RPMI8226 (cell line): ENCODE results near the gene MERTK.
"Not testable (repeated sequence)": the region's sequence is repeated elsewhere in the genome, so short reads cannot be mapped to it uniquely, and the experiment has no call there.

Experiments used
- DNase-seq: peaks from one replicate; pipeline ENCODE4 v3.0.0-alpha.2; 2015

Gene MERTK

DNA sequence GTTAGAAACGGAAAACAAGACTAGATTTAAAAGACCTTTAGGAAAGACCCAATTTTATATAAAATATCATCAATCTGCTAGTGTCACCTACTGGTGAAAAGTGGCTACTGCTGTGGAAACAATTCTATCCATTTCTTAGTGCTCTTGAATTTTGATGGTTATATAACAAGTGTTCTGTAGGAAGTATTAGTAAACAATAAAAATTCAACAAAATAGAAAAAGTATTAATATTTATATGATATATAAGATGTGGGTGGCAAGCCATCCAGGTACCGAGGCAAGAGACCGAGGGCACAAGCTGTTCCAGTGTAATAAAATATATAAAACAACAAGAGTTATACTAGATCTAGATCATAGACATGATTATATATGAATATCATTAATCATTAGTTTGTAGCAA, 150.5 kb downstream of the MERTK start:
- DNase-seq: peak; percentile 63

DNA sequence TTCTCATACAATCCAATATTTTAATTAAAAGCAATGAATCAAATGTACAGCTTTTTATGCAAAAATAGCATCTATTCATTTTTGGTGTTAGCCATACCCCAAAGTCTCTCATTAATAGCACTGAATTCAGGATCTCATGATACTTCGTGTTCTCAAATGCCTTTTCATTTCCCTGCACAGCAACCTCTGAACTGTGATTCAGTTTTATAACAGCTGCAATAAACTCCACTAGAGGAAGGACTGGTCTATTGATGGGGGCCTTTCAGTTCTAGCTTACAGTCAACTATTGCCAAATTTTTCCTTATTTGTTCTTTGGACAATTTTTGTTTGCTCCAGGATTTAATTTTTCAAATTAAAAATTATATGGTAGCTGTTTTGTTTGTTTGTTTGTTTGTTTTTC, 151.9 kb downstream of the MERTK start:
- DNase-seq: no peak

DNA sequence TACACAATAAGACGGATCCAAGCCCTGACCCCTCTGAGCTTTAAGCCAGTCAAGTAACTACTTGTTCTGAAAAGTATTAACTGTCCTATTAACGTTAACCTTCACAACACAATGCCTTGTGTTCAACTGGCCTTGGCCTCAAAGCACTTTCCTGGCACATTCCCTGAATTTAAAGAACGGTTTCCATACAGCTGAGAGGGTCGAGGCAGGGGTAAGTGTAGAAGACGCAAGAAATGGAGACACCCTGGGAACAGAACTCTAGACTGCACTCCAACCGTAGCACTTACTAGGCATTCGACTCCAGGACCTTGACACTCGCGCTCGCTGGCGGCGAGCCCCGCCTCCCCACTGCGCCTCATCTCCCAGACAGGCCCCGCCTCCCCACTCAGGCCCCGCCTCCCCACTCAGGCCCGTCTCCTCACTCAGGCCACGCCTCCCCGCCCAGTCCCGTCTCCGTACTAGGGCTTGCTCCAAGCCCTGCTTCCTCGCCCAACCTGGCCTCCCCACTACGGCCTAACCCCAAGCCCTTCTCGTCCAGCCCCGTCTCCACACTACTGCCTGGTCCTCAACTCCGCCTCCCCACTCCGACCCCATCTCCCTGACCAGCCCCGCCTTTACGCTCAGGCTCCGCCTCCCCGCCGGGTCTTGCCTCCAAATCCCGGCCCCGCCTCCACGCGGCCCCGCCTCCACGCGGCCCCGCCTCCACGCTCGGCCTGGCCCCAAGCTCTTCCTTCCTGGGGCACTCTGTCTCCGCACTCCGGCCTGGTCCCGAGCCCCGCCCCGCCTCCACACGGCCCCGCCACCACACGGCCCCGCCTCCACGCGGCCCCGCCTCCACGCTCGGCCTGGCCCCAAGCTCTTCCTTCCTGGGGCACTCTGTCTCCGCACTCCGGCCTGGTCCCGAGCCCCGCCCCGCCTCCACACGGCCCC, 155.8 kb downstream of the MERTK start:
- DNase-seq: peak; percentile 96

DNA sequence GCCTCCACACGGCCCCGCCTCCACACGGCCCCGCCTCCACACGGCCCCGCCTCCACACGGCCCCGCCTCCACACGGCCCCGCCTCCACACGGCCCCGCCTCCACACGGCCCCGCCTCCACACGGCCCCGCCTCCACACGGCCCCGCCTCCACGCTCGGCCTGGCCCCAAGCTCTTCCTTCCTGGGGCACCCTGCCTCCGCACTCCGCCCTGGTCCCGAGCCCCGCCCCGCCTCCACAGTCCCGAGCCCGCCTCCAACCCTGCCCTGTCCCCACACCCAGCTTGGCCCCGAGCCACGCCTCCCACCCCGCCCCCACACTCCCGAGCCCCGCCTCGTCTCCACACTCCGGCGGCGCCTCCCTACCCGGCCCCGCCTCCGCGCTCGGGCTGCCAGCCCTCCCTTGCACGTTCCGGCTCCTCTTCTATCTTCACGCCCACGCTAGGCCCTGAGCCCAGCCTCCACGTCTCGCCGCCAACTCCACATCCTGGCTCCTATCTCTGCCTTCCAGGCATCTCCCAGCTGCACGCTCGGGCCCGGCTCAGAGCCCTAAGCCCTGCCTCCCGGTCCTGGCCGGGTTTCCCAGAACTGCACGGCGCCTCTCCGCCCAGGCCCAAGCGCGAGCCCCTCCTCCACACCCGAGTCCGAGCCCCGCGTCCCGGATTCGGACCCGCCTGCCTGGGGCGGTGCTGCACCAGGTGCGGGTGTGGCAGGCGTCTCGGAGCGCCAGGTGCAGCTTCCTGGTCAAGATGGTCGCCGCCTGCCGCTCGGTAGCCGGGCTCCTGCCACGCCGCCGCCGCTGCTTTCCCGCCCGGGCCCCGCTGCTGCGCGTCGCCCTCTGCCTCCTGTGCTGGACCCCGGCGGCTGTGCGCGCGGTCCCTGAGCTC, 156.7 kb downstream of the MERTK start, which contains the start of gene TMEM87B:
Gene TMEM87B, plus strand, starts transcription at position 423 of the 883 bp plus-strand sequence. Its CDS starts 323 bp downstream, at position 746.
- DNase-seq: peak; percentile 97

DNA sequence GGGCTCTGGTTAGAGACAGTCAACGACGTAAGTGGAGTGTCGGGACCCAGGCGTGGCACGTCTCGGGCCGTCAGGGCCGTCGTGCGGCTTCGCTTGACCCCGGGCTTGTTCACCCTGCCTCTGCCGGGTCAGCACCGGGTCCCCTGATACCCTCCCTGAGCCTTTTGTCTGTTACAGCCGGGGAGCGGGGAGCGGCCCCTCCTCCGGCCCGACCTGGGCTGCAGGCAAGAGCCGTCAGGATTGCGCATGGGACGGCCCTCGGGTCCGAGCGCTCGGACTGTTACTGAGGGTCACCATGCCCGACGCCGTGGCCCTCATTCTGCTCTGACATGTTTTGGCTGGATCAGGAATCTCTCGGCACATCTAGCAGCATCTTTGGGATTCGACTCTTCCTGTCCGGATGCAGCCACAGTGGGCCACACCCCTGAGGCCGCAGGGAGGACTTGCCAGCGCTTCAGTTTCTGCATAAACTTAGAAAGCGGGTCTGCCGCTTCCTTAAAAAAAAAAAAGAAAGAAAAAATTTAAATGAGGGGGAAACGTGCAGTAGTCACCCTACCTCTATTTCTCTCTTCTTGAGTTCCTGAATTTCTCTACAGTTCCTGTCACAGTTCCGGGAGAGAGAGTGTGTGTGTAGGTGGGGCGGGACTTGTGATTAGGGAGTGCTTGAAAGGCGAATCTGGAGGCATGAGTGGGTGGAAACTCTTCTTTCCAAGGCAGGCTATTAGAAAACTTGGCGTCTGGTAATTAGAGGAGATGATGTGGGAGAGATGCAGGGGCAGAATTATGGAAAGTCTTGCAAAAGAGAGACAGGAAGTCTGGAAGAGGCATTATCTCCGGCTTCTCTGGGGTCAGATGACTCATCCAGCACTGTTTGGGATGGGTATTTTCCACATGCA, 157.6 kb downstream of the MERTK start:
- DNase-seq: peak; percentile 59

DNA sequence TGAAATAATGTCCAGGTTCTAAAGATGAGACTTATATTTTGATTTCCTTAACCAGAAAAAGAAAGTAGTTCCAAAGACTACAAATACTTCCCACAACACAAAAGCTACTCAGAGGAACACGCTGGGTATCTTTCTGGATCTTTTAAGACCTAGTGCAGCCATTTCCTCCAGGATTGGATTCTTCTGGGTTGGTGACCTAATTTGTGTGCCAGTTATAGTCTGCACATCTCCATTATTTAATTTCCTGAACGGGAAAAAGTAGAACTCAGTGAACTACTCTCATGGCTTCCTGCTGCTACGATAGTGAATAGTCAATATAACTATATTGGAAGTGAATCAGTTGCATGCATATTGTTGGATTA, 158.2 kb downstream of the MERTK start:
- DNase-seq: no peak

DNA sequence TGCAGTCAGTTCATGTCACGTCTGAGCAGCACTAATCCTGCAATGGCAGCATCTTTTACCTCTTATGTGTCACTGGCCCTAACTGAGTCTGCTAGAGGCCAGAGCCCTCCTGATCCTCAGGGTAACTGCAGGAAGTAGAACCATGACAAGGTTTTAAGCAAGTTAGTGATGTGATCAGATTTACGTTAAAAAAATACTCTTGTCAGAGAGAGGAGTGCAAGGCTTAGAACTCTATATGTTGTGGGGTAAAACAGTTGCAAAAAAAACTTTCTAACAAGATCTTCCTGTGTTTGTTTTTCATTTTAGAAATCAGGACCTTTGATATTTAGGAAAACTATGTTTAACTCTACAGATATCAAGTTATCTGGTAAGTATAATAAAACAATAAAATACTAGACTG, 161.3 kb downstream of the MERTK start:
- DNase-seq: no peak

DNA sequence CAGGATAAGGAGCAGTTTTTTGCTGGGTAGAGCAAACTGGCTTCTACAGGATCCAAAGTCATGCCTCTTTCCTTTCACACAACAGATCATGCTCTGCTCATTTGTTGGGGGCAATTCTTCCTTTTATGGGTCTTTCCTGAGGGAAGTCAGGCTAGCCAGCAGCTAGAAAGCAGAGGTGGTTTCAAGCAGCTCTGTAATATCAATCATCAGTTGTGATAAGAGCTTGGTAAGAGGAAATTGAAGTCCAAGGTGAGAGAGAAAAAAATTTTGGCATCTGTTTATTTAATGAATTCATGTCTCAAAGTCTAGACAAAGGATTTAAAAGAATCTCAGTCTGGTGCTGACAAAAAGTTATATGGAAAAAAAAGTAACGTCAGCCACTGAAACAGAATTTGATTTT, 162.9 kb downstream of the MERTK start:
- DNase-seq: no peak

DNA sequence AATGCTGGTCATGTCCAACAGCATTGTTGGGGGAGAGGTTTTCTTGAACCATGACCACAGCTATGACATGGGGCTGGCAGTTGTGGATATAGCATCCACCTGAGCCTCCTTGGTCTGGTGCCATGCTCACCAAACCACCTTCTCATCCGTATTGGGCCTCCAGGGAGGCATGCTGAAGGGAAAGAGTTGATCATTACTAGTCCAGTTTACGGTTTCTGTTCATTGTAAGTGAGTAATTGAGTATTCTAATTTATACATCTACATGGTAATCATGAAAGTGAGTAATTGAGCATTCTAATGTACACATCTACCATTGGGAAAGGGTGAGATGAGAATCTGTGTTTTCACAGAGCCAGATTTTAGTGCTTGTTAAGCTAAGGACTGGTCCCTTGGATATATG, 163.4 kb downstream of the MERTK start:
- DNase-seq: no peak

DNA sequence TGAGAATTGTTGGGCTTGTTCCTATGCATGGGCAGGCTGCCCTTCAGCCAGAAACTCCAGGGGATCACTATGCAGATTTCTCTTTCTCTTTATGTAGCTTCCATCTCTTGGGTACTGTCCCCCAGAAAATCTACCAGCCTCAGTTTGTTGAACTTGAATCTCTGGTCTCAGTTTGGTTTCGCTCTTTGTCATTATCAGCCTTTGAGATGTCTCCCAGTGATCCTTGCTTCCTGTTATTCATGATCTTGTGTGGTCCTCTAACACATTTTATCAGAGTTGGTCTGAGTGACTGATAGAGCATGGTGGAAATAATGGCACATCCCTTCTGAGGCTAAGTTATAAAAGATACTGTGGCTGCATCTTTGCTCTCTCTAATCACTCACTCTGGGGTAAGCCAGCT, 164.5 kb downstream of the MERTK start:
- no peak for DNase-seq

DNA sequence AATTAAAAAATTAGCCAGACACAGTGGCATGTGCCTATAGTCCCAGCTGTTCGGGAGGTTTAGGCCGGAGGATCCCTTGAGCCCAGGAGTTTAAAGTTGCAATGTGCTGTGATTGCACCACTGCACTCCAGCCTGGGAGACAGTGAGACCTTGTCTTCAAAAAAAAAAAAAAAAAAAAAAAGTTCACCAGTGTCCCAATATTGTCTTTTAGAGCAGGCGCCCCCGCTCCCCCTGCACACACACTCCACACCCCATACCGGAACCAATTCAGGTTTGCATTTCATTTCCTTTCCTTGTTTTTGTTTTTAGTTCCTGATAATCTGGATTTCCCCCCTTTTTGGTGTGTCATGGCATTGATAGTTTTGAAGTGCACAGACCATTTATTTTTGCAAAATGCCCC, 167.1 kb downstream of the MERTK start:
- no peak for DNase-seq

DNA sequence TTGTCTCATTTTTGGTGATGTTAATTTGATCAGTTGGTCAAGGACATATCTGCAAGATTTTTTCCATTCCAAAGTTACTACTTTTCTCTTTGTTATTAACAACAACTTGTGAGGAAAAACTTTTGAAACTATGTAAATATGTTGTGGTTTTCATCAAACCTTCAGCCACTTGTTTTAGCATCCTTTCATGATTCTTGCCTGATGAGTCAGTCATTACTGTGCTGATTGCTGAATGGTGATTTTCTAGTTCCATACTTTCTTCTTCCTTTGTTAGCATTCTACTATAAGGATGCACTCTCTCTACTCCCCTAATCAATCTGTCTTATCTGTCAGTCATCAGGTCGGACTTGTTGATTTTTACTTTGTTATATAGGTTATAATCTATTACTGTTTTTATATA, 167.6 kb downstream of the MERTK start:
- DNase-seq: no peak

DNA sequence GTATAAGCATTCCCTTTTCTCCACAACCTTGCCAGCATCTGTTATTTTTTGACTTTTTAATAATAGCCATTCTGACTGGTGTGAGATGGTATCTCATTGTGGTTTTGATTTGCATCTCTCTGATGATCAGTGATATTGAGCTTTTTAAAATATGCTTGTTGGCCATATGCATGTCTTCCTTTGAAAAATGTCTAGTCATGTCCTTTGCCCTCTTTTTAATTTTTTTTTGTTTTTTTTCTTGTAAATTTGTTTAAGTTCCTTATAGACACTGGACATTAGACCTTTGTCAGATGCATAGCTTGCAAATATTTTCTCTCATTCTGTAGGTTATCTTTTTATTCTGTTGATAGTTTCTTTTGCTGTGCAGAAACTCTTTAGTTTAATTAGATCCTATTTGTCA, 171.4 kb downstream of the MERTK start:
- DNase-seq: not testable (repeated sequence)

DNA sequence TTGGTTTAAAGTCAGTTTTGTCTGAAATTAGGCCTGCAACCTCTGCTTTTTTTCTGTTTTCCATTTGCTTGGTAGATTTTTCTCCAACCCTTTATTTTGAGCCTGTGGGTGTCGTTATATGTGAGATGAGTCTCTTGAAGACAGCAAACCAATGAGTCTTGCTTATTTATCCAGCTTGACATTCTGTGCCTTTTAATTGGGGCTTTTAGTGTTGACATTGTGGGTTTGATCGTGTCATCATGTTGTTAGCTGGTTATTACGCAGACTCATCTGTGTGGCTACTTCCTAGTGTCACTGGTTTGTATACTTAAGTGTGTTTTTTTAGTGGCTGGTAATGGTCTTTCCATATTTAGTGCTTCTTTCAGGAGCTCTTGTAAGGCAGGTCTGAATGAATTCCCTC, 175.5 kb downstream of the MERTK start:
- no peak for DNase-seq

DNA sequence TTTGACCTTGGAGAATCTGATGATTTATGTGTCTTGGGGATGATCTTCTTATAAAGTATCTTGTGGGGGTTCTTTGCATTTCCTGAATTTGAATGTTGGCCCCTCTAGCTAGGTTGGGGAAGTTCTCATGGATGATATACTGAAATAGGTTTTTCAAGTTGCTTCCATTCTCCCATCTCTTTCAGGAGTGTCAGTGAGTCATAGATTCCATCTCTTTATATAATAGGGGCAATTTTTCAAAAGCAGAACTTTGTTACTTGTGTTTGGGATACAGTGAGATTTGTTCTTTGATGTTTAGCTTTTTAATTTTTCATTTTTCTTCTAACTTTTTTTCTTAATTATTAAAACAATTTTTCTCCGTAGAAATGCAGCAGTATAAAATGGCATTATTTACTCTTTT, 176.1 kb downstream of the MERTK start:
- no peak for DNase-seq

DNA sequence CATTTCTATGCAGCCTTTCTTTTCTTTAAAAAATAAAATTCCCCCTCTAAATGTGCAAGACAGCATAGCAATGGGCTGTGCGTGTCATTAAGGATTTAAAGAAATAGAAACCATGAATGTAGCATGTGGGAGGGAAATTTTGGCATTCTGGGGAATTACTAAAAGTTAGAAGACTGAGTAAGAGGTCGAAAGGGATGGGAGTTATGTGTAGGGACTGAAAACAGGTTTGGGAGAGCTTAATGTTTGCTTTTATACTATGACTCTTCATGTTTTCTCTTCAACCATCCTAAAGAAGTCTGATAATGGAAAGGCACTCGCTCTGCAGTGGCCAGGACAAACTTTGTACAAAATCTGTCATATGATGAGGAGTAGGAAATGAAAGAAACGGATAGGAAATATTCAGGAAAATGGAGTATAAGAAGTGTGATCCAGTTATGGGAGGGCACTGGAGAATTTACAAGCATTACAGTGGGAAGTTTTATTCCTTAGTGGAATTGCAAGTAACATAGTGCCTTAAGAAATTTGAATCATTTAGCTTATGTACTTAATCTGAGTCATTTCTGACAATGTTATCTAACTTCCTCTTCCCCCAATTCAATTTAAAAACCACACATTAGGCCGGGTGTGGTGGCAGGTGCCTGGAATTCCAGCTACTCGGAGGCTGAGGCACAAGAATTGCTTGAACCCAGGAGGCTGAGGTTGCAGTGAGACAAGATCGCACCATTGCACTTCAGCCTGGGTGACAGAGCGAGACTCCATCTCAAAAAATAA, 177.3 kb downstream of the MERTK start:
- no peak for DNase-seq

DNA sequence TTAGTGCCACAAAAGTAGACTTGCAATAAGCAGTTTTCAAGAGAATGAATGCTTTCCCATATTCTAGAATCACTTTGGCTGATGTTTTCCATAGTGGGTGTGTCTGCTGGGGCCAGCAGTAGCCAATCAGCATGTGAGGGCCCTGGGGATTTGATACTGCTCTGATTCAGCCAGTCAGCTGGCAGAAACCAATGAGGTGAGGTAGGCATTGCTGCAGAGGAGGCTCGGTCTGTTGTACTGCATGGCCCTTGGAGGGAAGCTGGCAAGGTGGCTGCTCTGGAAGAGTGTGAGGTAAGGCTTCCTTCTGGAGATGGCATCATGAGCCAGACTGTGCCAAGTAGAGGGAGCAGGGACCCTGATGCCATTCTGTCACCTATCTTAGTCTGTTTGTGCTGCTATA, 179.4 kb downstream of the MERTK start:
- DNase-seq: no peak
